Endothelial cell (in vitro differentiated cells): ENCODE results near the gene ELAVL1. TPM values are rescaled to one million over a fixed set of nuclear protein-coding genes. Genes with fewer than 3 reads are reported as not detected.

Experiments used
- DNase-seq: peaks from one replicate; pipeline ENCODE4 v3.0.0; 2021; ENCODE audit warnings: low spot score
- H3K27ac Mint-ChIP-seq: one replicate; pipeline ENCODE4 v1.8.0; 2021; ENCODE audit warnings: mixed read lengths, inconsistent platforms; ENCODE audit not compliant: unreplicated experiment
- H3K27me3 Mint-ChIP-seq: one replicate; pipeline ENCODE4 v1.8.0; 2021; ENCODE audit warnings: mild to moderate bottlenecking, moderate library complexity, mixed read lengths, inconsistent platforms; ENCODE audit not compliant: unreplicated experiment
- H3K36me3 Mint-ChIP-seq: one replicate; pipeline ENCODE4 v1.8.0; 2021; ENCODE audit warnings: mild to moderate bottlenecking, low read depth, mixed read lengths, inconsistent platforms; ENCODE audit not compliant: unreplicated experiment
- H3K4me1 Mint-ChIP-seq: one replicate; pipeline ENCODE4 v1.8.0; 2021; ENCODE audit warnings: mild to moderate bottlenecking, mixed read lengths, inconsistent platforms; ENCODE audit not compliant: unreplicated experiment
- H3K4me3 Mint-ChIP-seq: one replicate; pipeline ENCODE4 v1.8.0; 2021; ENCODE audit warnings: mild to moderate bottlenecking, mixed read lengths, inconsistent platforms; ENCODE audit not compliant: unreplicated experiment
- H3K9me3 Mint-ChIP-seq: one replicate; pipeline ENCODE4 v1.8.0; 2021; ENCODE audit warnings: mixed read lengths, inconsistent platforms; ENCODE audit not compliant: unreplicated experiment
- CTCF ChIP-seq: fragments of 200-600 bp; sonication (generic); IDR thresholded peaks from one replicate; pipeline ENCODE4 v1.5.0; 2021; ENCODE audit warnings: antibody characterized with exemption; ENCODE audit not compliant: unreplicated experiment
- total RNA-seq: library from RNA; stranded (reverse); fragmentation: NEBNext Ultra II Directional; extraction: Animal tissue kit (Norgen Biotek cat#: 25700); gene quantifications from one replicate; pipeline ENCODE4 v1.2.1, GENCODE V29; 2021; ENCODE audit not compliant: unreplicated experiment

Gene ELAVL1
- total RNA-seq, 1 donor from 2014 or later = 135 TPM

- Mint-ChIP-seq H3K36me3 (peaks cover 24% of the 10 kb centered on the region), H3K27me3 (peaks cover 5% of the 10 kb centered on the region), H3K4me3 (peak overlapping the region; percentile 39), H3K4me1 (peaks cover 3% of the 10 kb centered on the region), H3K9me3 (no peaks in the 10 kb centered on the region), H3K27ac (no peak overlapping the region)
- TF ChIP-seq CTCF = no peak
- DNase-seq = no peak
These were observed 11.9 kb downstream of the ELAVL1 start for GRCh38 chr19:7993560-7993959.

- Mint-ChIP-seq H3K4me1 (peaks cover 4% of the 10 kb centered on the region), H3K4me3 (no peak overlapping the region), H3K36me3 (peaks cover 34% of the 10 kb centered on the region), H3K27me3 (peaks cover 5% of the 10 kb centered on the region), H3K9me3 (no peaks in the 10 kb centered on the region), H3K27ac (no peak overlapping the region)
- DNase-seq = no peak
- TF ChIP-seq CTCF = no peak
These were observed 12.9 kb downstream of the ELAVL1 start for GRCh38 chr19:7992575-7992974.

- TF ChIP-seq CTCF = no peak
- Mint-ChIP-seq H3K36me3 (peaks cover 50% of the 10 kb centered on the region), H3K9me3 (no peaks in the 10 kb centered on the region), H3K27me3 (peaks cover 11% of the 10 kb centered on the region), H3K27ac (no peak overlapping the region), H3K4me3 (no peak overlapping the region), H3K4me1 (peaks cover 10% of the 10 kb centered on the region)
- no peak for DNase-seq
These were observed 16.3 kb downstream of the ELAVL1 start for GRCh38 chr19:7989071-7989575.

DNA sequence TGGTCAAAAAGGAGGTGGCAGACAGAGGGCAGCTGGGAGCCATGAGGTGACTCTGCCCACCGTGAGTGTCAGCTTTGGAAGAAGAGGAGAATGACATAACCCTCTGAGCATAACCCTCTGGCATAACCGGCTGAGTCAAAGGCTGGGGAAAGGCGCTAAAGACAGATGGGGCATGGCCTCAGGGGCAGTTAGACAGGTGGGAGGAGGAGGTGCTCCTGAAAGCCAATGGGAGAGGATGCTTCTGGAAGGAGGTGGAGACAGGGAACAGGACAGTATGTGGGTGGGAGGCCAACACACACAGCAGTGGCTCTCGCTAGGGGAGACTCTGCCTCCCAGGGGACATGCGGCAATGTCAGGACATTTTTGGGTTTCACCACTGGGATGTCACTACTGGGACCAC is 17.1 kb downstream of the ELAVL1 start:
- no peak overlapping the region for H3K27ac Mint-ChIP-seq
- peak overlapping the region; percentile 62 for H3K4me3 Mint-ChIP-seq
- no peak for DNase-seq
- H3K36me3 Mint-ChIP-seq = peaks cover 55% of the 10 kb centered on the region
- H3K27me3 Mint-ChIP-seq = peaks cover 17% of the 10 kb centered on the region
- no peak for TF ChIP-seq CTCF
- peaks cover 9% of the 10 kb centered on the region for H3K4me1 Mint-ChIP-seq
- H3K9me3 Mint-ChIP-seq = no peaks in the 10 kb centered on the region

DNA sequence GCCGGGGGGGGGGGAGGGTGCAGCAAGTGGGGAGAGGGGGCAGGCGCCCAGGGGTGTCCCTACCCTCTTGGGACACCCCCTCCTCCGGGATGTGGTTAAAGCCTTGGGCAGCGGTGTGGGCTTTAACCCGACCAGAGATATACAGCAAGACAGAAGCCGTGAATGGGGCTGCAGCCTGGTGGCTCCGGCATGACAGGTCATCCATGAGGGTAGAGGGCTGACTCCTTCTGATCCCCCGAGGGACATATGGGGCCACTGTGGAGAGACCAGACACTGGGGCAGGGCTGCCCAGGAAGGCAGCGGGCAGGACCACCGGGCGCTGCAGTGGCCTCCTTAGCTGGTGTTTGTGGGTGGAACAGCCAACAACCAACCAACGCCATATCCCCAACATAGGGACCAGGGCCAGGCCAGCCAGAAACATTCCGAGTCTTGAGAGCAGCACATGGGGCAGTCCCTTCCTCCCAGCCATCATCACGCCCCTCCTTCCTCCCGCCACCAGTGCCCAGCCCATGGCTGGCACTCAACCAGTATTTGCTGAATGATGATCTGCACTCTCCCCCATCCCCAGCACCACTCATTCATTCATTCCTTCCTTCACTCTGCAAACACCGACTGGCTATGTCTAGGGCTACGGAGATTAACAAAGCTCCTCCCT is 18.2 kb downstream of the ELAVL1 start:
- H3K4me3 Mint-ChIP-seq = peak overlapping the region; percentile 72
- DNase-seq = no peak
- H3K27ac Mint-ChIP-seq = no peak overlapping the region
- H3K9me3 Mint-ChIP-seq = no peaks in the 10 kb centered on the region
- no peak for TF ChIP-seq CTCF
- peaks cover 62% of the 10 kb centered on the region for H3K36me3 Mint-ChIP-seq
- H3K4me1 Mint-ChIP-seq = peaks cover 9% of the 10 kb centered on the region
- peaks cover 17% of the 10 kb centered on the region for H3K27me3 Mint-ChIP-seq
